Measurements from ENCODE around the gene PRDM12.
A peak's percentile ranks its signal among the peaks of the same experiment; 100 is the strongest.

PRDM12 gene

DNA sequence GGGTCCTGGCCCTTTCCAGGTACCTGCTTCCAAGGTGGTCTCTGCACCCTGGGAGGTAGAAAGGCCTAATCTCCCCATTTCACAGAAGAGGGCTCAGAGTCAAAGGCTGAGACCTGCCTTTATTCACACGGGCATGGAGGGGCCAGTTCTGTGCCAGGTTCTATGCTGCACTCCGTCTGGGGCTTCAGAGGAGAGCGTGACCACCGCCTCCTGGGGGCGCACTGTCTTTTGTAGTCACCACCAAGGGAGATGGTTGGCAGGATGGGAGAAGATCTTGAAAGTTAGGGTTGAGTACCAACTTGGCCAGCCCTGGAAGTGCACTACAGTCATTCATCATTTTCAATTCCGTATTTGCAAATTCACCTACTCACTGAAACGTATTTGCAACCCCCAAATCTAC lies 23.7 kb upstream of the PRDM12 start:
- Histone ChIP-seq H2AFZ (ENCODE audit: low read depth, low read length) (no peak overlapping the region), H3K36me3 (ENCODE audit: insufficient read depth, low read length) (peaks cover 17% of the 10 kb centered on the region), H3K27me3 (ENCODE audit: insufficient read depth, low read length) (no peaks in the 10 kb centered on the region), H3K9me3 (ENCODE audit: low read length) (no peaks in the 10 kb centered on the region), H3K4me1 (ENCODE audit: insufficient read depth, low read length) (no peaks in the 10 kb centered on the region), H3K4me3 (ENCODE audit: low read length) (no peak overlapping the region)

DNA sequence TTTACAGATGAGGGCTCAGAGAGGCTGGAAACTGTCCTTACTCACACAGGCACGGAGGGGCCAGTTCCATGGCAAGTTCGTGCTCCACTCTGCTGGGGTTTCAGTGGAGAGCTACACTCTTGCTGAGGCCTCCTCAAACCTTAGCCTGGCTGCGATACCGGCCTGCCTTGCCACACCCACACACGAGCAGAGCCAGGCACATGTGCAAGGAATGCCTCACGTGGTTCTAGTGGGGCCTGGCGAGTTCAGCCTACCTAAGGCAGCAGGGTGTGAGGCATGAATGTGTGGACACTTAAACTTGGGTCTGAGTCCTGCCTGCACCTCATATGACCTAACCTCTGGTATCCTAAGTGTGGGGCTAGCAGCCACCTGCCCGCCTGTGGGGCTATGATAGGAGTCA lies 21.5 kb upstream of the PRDM12 start:
- Histone ChIP-seq H3K27me3 (ENCODE audit: insufficient read depth, low read length) (no peaks in the 10 kb centered on the region), H3K4me1 (ENCODE audit: insufficient read depth, low read length) (no peaks in the 10 kb centered on the region), H3K9me3 (ENCODE audit: low read length) (no peaks in the 10 kb centered on the region), H2AFZ (ENCODE audit: low read depth, low read length) (no peak overlapping the region), H3K36me3 (ENCODE audit: insufficient read depth, low read length) (peaks cover 2% of the 10 kb centered on the region), H3K4me3 (ENCODE audit: low read length) (no peak overlapping the region)

DNA sequence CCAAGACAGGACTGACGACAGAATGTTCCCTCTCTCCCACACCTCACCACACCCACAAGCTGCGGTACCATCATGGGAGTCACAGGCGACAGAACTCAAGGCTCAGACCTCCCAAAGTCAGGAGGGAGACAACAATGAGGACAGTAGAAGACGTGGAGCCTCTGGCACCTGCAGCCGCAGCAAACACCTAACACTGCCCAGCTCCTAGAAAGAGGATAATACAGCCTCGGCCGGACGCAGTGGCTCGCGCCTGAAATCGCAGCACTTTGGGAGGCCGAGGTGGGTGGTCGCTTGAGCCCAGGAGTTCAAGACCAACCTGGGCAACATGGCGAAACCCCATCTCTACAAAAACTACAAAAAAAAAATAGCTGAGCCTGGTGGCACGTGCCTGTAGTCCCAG lies 13.2 kb upstream of the PRDM12 start:
- Histone ChIP-seq H3K9me3 (ENCODE audit: low read length) (no peaks in the 10 kb centered on the region), H3K4me1 (ENCODE audit: insufficient read depth, low read length) (no peaks in the 10 kb centered on the region), H3K27me3 (ENCODE audit: insufficient read depth, low read length) (peaks cover 12% of the 10 kb centered on the region), H2AFZ (ENCODE audit: low read depth, low read length) (no peak overlapping the region), H3K4me3 (ENCODE audit: low read length) (no peak overlapping the region), H3K36me3 (ENCODE audit: insufficient read depth, low read length) (no peaks in the 10 kb centered on the region)

DNA sequence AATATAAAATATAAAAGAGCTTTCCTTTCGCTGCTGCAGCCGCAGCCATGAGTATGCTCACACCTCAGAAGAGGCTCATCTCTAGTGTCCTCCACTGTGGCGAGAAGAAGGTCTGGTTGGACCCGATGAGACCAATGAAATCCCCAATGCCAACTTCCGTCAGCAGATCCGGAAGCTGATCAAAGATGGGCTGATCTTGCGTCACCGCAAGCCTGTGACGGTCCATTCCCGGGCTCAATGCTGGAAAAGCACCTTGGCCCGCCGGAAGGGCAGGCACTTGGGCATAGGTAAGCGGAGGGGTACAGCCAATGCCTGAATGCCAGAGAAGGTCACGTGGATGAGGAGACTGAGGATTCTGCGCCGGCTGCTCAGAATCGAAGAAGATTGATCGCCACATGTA lies 12.6 kb upstream of the PRDM12 start:
- Histone ChIP-seq H2AFZ (ENCODE audit: low read depth, low read length) (no peak overlapping the region), H3K27me3 (ENCODE audit: insufficient read depth, low read length) (peaks cover 17% of the 10 kb centered on the region)

DNA sequence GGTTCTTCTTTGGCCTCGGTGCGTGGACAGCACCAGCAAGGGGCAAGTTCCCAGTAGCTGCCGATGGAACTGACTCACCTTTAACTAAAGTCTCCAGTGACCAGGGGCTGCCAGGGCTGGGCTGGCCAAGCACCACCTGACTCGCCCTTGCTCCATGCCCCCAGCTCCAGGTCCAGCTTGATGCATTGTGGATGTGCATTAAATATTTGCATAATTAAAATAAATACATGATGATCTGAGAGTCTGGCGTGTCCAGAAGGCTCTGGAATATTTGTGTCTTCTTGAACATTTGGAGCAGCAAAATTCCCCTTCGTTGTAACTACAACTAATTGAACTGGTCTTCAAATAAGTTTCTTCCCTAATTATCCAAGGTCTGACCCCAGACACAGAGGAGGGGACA lies 9.5 kb upstream of the PRDM12 start:
- no peaks in the 10 kb centered on the region for H3K4me1 ChIP-seq (ENCODE audit: insufficient read depth, low read length)
- no peaks in the 10 kb centered on the region for H3K36me3 ChIP-seq (ENCODE audit: insufficient read depth, low read length)
- H3K27me3 ChIP-seq (ENCODE audit: insufficient read depth, low read length): peaks cover 37% of the 10 kb centered on the region
- H3K9me3 ChIP-seq (ENCODE audit: low read length): peaks cover 2% of the 10 kb centered on the region
- H2AFZ ChIP-seq (ENCODE audit: low read depth, low read length): no peak overlapping the region
- no peak overlapping the region for H3K4me3 ChIP-seq (ENCODE audit: low read length)

More for the DNA sequence above, 12.6 kb upstream of the PRDM12 start:
- Histone ChIP-seq H3K4me3 (ENCODE audit: low read length) (no peak overlapping the region), H3K36me3 (ENCODE audit: insufficient read depth, low read length) (no peaks in the 10 kb centered on the region), H3K9me3 (ENCODE audit: low read length) (no peaks in the 10 kb centered on the region), H3K4me1 (ENCODE audit: insufficient read depth, low read length) (no peaks in the 10 kb centered on the region)

DNA sequence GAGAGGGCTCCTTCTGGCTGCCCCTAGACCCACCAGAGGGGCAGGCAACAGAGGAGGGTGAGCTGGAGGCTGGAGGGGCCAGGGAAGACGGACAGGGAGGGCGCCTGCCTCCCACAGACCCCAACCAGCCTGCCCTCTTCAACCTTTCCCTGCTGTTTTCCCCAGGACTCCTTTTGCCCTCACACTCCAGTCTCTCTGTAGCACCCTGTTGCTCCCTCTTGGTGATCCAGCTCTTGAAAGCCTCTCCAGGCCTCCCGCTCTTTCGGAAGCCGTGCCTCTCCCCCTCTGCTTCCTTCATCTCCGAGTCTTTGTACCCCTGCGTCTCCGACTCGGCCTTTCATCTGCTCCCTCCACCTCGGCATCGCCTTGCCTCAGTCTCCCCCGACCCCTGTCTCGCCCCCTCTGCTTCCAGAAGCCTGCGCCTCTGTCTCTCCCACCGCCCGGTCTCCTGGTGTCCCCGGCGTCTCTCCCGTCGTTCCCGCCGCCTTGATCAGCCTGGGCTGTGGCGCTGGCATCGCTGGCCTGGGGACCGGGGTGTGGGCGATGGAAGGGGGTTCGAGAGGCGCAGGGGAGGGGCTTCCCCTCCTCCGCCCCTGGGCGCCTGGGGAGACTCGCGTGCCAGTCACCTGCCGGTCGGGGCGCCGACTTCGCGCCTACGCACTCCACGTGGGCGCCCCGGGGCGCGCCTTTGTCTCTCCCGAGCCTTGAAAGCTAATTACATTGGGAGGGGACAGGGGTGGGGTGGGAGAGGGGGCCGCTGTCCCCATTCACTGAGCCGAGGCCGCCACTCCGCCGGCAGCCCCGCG lies 5.3 kb upstream of the PRDM12 start:
- Histone ChIP-seq H3K9me3 (ENCODE audit: low read length) (peaks cover 2% of the 10 kb centered on the region), H3K4me1 (ENCODE audit: insufficient read depth, low read length) (peaks cover 31% of the 10 kb centered on the region), H3K27me3 (ENCODE audit: insufficient read depth, low read length) (peaks cover 70% of the 10 kb centered on the region), H2AFZ (ENCODE audit: low read depth, low read length) (no peak overlapping the region), H3K4me3 (ENCODE audit: low read length) (no peak overlapping the region), H3K36me3 (ENCODE audit: insufficient read depth, low read length) (no peaks in the 10 kb centered on the region)

DNA sequence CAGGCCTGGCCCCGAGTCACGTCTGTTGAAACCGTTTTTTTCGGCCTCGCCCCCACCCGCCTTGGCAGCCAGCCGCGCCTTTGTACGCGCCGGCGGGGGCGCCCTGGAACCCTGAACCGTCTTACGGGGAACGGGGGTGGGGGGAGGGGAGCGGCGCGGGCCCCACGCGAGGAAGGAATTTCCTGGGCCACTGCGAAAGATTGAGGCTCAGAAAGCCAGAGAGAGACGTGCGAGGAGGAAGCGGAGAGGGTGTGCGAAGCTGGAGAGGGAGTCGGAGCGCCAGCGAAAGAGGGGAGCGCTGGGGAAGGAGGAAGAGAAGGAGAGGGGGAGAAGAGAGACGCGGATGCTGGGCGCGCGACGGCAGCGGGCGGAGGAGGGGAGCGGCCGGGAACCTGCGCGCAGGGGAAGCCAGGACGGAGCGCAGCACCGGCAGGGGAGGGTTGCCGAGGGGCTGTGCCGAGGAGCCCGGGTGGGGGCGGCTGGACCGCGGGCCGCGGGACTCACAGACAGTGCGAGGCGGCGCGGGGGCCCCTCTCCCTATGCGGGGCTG lies 4.6 kb upstream of the PRDM12 start:
- peak overlapping the region; percentile 39 for H3K4me3 ChIP-seq (ENCODE audit: low read length)
- no peaks in the 10 kb centered on the region for H3K36me3 ChIP-seq (ENCODE audit: insufficient read depth, low read length)
- H2AFZ ChIP-seq (ENCODE audit: low read depth, low read length): no peak overlapping the region
- H3K4me1 ChIP-seq (ENCODE audit: insufficient read depth, low read length): peaks cover 31% of the 10 kb centered on the region
- peaks cover 2% of the 10 kb centered on the region for H3K9me3 ChIP-seq (ENCODE audit: low read length)
- H3K27me3 ChIP-seq (ENCODE audit: insufficient read depth, low read length): peaks cover 74% of the 10 kb centered on the region

DNA sequence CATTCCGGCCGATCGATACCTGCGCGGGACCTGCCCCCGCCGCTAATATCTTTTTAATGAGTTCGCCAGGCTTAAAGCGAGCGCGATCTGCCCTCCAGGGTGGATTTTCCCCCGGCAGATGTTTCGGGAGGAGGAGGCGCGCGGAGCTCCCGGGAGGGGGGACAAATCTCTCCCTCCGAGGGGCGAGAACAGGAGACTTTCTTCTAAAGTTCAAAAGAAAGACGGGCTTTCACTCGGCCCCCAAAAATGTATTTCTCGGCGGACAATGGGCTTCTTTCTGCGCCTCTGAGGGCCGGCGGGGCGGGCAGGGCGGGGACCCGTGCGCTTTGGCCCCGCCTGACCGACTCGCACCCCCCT lies 4.1 kb upstream of the PRDM12 start:
- peak overlapping the region; percentile 39 for H3K4me3 ChIP-seq (ENCODE audit: low read length)

DNA sequence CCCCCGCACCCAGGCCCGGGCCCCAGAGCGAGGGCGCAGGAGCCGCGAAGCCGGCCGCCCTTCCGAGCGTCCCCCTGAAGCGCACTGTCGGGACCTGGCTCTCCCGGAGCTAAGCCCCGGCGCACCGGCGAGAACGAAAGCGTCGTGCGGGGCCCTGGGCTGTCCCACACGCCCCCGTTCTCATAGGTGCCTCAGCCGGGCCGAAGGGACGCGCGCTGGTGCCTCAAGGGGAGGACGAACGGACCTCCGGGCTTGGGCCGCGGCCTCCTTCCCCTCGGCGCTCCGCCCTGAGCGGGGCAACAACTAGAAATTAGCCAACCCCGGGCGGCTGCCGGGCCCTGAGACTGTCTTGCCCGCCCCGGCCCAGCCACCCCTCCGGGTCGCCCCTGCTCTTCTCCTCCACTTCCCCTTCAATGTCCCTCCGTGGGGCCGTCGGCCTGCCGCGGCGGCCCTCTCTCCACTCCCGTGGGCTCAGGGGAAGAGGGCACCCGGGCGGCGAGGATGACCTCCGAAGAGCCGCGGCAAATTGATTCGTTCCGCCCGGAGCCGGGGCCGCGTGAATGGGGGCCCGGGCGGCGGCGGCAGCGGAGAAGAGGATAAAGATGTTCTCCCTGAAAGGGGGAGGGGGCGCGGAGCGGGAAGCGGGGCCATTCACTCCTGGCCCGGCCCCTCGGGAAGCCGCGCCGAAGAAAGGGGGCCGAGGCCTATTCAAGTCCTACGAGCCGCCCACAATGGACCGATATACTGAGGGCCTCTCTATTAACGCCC lies 3.5 kb upstream of the PRDM12 start:
- H3K4me3 ChIP-seq (ENCODE audit: low read length): peak overlapping the region; percentile 39
- H3K9me3 ChIP-seq (ENCODE audit: low read length): peaks cover 2% of the 10 kb centered on the region
- H2AFZ ChIP-seq (ENCODE audit: low read depth, low read length): peak overlapping the region; percentile 56
- H3K36me3 ChIP-seq (ENCODE audit: insufficient read depth, low read length): no peaks in the 10 kb centered on the region
- peaks cover 34% of the 10 kb centered on the region for H3K4me1 ChIP-seq (ENCODE audit: insufficient read depth, low read length)
- peaks cover 76% of the 10 kb centered on the region for H3K27me3 ChIP-seq (ENCODE audit: insufficient read depth, low read length)

More for the DNA sequence above, 4.1 kb upstream of the PRDM12 start:
- no peaks in the 10 kb centered on the region for H3K36me3 ChIP-seq (ENCODE audit: insufficient read depth, low read length)
- peaks cover 32% of the 10 kb centered on the region for H3K4me1 ChIP-seq (ENCODE audit: insufficient read depth, low read length)
- peaks cover 74% of the 10 kb centered on the region for H3K27me3 ChIP-seq (ENCODE audit: insufficient read depth, low read length)
- H3K9me3 ChIP-seq (ENCODE audit: low read length): peaks cover 2% of the 10 kb centered on the region
- peak overlapping the region; percentile 56 for H2AFZ ChIP-seq (ENCODE audit: low read depth, low read length)

DNA sequence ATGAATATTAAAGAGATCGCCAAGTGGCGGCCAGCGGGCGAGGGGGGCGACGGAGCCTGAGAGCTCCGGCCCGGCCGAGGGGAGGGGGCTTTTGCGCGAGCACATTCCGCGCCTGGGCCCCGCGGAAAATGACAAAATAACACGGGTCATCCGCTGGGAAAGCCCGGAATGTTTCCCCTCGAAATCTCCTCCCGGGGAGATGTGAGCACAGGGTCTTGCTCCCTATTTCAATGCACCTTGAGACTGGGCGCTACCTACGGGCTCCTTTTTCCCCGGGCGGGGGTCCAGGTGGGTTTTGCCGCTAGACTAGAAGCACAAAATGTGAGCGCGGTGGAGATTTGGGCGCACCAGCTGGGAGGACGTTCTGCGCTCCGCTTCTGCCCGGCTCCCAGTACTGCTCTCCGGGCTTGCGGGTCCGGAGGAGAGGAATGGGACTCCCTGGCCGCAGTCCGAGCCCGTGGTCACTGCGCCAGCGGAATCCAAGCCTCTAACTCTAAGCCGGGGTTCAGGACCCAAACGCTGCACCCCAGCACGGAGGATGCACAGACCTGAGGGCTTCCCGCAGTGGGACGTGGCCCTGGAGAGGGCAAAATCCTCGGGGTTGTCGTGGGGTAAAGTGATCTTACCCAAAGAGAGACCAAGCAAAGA lies 2.8 kb upstream of the PRDM12 start:
- peaks cover 2% of the 10 kb centered on the region for H3K9me3 ChIP-seq (ENCODE audit: low read length)
- H3K4me3 ChIP-seq (ENCODE audit: low read length): peak overlapping the region; percentile 37
- peaks cover 76% of the 10 kb centered on the region for H3K27me3 ChIP-seq (ENCODE audit: insufficient read depth, low read length)
- peaks cover 41% of the 10 kb centered on the region for H3K4me1 ChIP-seq (ENCODE audit: insufficient read depth, low read length)
- H3K36me3 ChIP-seq (ENCODE audit: insufficient read depth, low read length): no peaks in the 10 kb centered on the region
- H2AFZ ChIP-seq (ENCODE audit: low read depth, low read length): peak overlapping the region; percentile 56

DNA sequence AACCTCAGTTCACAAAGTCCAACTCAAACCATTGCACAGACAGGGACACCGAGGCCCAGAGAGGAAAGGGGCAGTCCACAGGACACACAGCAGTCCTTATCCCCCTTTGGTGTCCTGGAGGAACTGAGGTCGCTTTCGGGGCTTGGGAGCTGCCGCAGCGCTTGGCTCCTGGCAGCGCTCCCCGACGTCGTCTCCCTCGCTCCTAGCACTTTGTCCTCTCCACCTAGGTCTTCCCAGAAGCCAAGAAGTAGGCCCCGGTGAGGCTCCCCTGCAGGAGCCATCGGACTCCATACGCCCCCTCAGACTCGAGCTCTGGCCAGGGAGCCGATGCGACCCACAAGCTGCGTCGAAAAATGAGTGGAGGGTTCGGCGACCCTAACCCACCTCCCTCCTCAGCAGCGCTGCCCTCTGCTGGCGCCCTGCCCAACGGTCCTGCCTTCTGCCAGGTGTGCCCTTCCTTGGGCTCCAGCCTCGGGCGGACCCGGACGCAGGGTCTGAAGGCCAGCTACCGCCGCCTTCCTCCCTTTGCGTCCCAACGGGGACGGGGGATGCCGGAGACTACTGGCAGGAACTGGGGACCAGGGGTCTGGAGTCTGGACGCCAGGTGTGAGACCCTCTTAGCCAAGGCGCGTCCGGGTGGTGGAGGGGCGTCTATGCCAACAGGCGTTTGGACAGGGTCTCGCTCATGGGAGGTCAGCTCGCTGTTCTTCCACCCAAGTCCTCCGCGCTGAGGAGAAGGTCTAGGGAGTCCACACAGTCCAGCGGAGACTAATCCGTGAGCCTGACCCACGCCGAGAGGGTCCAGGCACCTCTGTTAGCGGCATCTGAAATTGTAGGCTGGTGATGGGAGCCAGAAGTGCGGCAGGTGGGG lies 2.1 kb upstream of the PRDM12 start:
- peak overlapping the region; percentile 56 for H3K4me3 ChIP-seq (ENCODE audit: low read length)
- no peaks in the 10 kb centered on the region for H3K36me3 ChIP-seq (ENCODE audit: insufficient read depth, low read length)
- peaks cover 2% of the 10 kb centered on the region for H3K9me3 ChIP-seq (ENCODE audit: low read length)
- H3K27me3 ChIP-seq (ENCODE audit: insufficient read depth, low read length): peaks cover 78% of the 10 kb centered on the region
- H2AFZ ChIP-seq (ENCODE audit: low read depth, low read length): no peak overlapping the region
- peaks cover 42% of the 10 kb centered on the region for H3K4me1 ChIP-seq (ENCODE audit: insufficient read depth, low read length)

DNA sequence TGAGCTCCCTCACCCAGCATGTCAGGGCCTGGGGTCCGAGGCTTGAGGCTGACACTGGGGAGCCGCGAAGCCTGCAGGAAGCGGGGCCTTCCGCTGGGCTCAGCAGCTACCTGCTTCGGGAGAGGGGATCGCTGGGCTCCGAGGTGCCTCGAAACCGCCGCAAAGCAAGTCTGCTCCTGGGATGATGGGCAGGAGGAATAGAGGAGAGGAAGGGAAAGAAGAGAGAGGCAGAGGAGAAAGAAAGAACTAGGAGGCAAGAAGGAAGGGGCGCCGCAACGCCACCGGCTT lies 1.5 kb upstream of the PRDM12 start:
- H3K4me3 ChIP-seq (ENCODE audit: low read length): peak overlapping the region; percentile 56
- peaks cover 42% of the 10 kb centered on the region for H3K4me1 ChIP-seq (ENCODE audit: insufficient read depth, low read length)
- peaks cover 83% of the 10 kb centered on the region for H3K27me3 ChIP-seq (ENCODE audit: insufficient read depth, low read length)
- no peaks in the 10 kb centered on the region for H3K36me3 ChIP-seq (ENCODE audit: insufficient read depth, low read length)
- no peak overlapping the region for H2AFZ ChIP-seq (ENCODE audit: low read depth, low read length)
- peaks cover 3% of the 10 kb centered on the region for H3K9me3 ChIP-seq (ENCODE audit: low read length)

Measured in neuron (in vitro differentiated cells).